Activated gamma-delta T cell treated with Interleukin-2 at 50 U/mL for 16 hours (primary cell): Measurements from ENCODE around the gene PXMP2.
"Not testable (repeated sequence)": the region's sequence is repeated elsewhere in the genome, so short reads cannot be mapped to it uniquely, and the experiment has no call there.

Source experiments
- DNase-seq: peaks from one replicate; pipeline ENCODE4 v3.0.0-alpha.2; 2020

PXMP2 gene

DNA sequence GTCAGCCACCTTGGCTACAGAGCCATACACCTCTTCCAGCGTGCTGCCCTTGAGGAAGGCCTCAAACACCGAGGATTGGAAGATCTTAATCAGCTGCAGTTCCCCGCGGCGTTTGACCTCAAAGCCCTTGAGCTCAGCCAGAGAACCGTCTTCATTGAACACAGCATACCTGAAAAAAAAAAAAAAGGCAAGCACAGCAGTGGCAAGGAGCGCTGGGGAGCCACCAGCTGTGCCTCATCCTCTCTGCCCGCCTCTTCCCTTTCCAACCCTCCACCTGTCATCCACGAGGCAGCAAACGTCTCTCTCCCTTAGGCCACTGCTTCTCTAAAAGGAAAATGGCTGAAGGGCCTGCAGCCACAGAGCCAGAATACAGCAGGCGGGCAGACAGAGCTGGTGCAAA is 26.4 kb upstream of the PXMP2 start:
- no peak for DNase-seq

DNA sequence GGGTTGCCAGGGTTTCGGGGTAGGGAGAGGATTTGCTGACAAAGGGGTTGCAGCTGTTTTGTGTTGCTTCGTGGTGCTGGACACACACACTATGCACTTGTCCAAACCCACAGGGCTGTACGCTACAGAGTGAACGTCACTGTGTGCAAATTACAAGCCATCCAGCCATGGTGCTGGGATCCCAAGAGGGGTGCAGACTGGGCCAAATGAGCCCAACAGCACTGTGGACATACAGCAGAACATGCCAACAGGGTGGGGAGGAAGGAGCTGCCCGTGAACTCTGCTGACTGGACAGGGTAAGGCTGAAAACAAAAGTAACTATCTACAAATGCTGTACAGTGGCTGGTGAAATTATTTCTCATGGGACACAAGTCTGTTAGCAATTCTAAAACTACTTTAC is 25.4 kb upstream of the PXMP2 start:
- DNase-seq: no peak

DNA sequence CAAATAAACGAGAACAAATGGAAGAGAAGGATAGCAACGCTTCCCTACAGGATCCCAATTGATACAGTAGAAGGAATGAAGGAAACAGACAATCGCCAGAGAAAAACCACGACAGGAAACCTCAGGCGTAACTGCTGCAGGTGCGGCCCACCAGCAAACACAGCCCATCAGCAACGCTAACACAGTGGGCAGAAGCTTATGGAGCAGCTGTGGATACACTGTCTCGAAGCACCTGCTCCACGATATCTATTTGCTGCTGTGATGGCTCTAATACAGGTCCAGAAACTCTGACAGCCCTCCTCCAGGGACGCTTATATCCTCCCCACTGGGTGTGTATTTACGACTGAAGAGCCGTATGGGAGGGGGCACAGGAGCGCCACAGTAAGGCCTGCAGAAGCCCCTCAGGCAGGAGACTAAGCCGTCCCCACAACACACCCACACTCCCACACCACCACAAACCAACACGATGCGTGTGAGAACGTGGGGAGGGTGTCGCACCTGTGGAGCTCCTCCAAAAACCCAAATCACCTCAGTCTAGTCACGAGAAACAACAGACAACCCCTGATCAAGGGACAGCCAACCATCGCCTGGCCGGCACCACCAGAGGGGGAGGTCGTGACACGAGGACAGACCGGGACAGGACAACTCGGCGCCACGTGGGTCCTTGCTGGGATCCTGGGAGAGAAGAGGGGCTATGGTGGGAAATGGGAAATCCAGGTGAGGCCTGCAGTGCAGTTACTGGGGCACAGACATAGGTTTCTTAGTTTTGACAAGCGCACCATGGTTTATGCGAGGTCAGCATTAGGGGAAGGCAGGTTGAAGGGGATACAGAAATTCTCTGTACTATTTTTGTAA is 24.3 kb upstream of the PXMP2 start:
- DNase-seq: no peak

- no peak for DNase-seq
These were observed 22.9 kb upstream of the PXMP2 start for GRCh38 chr12:132664206-132665148.

DNA sequence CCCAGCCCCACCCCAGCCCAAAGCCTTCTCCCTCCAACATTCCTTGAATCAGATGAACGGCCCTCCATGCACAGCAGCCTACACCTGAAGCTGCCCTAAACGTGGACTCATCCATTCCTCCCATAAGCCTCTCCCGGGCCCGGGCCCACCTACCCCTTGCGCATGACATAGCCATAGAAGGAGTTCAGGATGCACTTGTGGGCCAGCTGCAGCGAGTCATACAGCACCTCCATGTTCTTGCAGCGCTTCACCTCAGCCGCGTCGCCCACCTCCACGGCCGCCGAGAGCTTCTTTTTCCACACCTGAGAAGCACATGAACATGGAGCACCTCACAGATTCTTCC is 22.3 kb upstream of the PXMP2 start:
- DNase-seq: no peak

DNA sequence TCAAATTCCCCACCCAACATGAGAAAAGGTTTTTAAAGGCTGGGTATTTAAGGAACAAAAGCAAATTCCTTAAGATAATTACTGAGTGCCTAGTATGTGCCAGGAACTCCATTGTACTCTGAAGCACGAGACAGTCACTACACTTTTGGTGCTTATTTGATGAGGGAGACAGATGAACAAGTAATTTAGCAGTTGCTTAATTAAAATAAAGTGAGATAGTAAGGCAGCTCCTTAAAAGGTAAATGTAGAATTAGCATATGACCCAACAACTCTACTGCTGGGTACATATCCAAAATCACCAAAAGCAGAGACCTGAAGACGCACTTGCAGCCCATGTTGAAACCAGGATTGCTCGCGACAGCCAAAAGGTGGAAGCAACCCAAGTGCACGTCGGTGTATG is 21.6 kb upstream of the PXMP2 start:
- DNase-seq: no peak

DNA sequence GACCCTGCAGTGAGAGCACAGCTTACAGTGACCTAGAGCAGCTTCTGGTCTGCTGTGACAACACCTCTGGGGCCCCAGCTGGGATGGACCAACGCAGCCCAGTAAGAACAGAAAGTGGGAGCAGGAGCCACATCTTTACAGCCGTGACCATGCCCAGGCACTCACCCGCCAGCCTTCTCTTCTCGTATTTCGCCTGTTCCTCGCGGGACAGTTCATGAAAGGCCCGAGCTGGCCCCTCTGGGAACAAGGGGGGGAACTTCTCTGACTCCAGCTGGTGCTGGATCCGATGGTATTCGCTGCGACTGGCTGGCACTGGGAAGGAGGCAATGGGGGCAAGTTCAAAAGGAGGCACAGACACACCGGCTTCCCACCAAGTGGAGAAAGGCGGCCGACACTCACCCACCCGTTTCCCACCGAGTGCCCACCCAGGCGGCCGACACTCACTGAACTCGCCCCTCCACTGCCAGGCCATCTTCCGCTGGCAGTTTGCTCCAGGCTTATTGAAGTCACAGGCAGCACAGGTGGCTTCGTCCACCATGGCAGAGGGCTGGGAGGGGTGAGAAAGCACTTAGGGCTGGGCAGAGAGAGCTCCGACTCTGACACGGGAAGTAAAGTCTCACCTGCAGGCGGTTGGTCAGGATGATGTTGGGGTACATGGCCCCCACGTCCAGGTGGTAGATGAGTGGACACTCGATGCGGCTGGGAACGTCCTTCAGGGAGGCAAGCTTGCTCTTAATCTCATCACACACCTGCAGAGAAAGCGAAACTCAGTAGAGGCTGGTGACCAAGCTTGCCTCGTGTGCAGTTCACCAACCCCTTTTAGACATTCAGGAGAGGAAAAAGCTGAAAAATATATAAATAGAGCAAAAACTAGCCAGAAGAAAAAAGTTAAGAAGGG is 18.9 kb upstream of the PXMP2 start:
- no peak for DNase-seq

GRCh38 chr12:132669166-132669879 is 18.1 kb upstream of the PXMP2 start:
- DNase-seq: no peak

DNA sequence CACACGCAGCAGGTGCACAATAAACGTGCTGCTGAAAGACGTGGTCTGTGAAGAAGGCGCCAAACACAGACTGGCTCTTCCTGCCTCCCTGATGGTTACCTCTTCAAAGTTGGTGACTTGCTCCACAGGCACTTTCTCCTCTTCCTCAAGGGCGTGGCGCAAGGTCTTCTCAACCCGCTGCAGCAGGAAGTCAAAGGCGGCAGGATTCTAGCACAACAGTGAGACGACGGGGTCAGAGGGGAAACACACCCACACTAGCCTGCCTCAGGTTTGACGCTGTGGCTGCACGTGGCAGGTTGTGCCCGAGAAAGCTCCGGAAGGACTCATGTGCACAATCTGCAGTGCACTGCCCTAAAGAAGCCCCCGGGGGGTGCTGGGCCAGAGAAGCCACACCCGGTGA is 15.3 kb upstream of the PXMP2 start:
- no peak for DNase-seq

DNA sequence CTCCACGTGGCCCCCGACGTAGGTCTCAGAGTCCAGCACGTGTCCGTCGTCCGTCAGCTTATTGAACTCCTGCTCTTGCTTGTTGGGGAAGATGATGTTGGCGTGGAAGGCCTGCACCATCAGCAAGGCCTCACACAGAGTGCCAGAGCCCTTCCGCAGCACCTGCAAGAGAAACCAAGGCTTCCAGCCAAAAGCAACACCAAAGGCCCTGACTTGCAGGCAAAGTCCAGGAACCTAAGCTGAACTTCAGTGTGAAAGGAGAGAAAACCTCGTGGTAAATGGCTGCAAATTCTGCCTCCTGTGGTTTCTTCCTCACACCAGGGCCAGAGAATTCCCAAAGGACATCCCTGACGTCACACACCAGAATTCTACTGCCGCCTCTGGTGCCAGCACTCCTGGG is 14.7 kb upstream of the PXMP2 start:
- no peak for DNase-seq

- DNase-seq: no peak
These were observed 13.9 kb upstream of the PXMP2 start for GRCh38 chr12:132673288-132674179.

DNA sequence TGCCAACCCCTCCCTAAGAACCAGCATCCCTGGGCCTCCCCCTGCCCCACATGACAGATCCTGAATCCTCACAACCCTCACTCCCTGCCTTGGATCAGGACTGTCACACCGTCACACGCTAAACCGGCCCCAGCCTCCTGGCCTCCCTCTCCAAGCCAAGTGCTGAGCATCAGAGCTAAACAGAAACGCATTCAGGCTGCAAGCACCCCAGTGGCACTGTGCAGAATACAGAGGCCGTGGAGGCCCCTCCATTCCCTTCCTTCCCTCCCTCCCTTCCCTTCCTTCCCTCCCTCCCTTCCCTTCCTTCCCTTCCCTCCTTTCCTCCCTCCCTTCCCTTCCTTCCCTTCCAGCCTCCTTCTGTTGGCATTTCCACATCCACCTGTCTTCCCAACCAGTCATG is 12.8 kb upstream of the PXMP2 start:
- no peak for DNase-seq

- no peak for DNase-seq
These were observed 11.5 kb upstream of the PXMP2 start for GRCh38 chr12:132675757-132676432.

DNA sequence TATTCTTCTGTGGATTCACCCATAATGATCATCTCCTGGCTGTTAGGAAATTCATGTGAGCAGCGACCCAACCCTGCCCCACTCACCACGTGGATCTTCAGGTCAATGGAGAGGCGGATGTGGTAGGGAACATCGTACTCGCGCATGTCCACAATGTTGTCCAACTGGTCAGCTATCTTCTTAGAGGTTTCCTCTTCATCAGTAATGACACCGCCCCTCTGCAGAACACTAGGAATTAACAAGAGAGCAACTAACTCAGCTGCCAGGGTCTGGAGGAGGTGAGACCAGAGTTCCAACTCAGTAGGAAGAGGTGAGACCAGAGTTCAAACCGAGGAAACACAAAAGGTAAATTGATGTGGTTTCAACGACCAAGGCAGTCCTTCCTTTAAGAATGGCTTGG is 9.9 kb upstream of the PXMP2 start:
- no peak for DNase-seq

GRCh38 chr12:132685400-132685799 is 2.0 kb upstream of the PXMP2 start:
- DNase-seq: no peak

GRCh38 chr12:132686825-132687210 is 569 bp upstream of the PXMP2 start:
- no peak for DNase-seq

- no peak for DNase-seq
These were observed 1.8 kb downstream of the PXMP2 start for GRCh38 chr12:132689227-132689626.

GRCh38 chr12:132690112-132690511 is 2.7 kb downstream of the PXMP2 start:
- DNase-seq: no peak

DNA sequence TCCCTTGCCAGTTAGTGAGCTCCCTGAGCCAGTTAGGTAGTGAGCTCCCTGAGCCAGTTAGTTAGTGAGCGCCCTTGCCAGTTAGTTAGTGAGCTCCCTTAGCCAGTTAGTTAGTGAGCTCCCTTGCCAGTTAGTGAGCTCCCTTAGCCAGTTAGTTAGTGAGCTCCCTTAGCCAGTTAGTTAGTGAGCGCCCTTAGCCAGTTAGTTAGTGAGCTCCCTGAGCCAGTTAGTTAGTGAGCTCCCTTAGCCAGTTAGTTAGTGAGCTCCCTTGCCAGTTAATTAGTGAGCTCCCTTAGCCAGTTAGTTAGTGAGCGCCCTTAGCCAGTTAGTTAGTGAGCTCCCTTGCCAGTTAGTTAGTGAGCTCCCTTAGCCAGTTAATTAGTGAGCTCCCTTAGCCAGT is 4.6 kb downstream of the PXMP2 start:
- not testable (repeated sequence) for DNase-seq

DNA sequence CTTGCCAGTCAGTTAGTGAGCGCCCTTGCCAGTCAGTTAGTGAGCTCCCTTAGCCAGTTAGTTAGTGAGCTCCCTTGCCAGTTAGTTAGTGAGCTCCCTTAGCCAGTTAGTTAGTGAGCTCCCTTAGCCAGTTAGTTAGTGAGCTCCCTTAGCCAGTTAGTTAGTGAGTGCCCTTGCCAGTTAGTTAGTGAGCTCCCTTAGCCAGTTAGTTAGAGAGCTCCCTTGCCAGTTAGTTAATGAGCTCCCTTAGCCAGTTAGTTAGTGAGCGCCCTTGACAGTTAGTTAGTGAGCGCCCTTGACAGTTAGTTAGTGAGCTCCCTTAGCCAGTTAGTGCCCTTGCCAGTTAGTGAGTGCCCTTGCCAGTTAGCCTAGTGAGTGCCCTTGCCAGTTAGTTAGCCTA is 7.5 kb downstream of the PXMP2 start:
- DNase-seq: not testable (repeated sequence)

- DNase-seq: no peak
These were observed 8.0 kb downstream of the PXMP2 start for GRCh38 chr12:132695431-132695830.
